Measurements from ENCODE around the gene KNCN.

The KNCN gene

GRCh38 chr1:46569116-46569515 is 17.7 kb upstream of the KNCN start:
- in situ Hi-C loops (cut with MboI; ENCODE audit: low sequenced_read_pairs): no loop called here

GRCh38 chr1:46568461-46568891 is 17.0 kb upstream of the KNCN start:
- in situ Hi-C loops (cut with MboI; ENCODE audit: low sequenced_read_pairs): no loop called here

GRCh38 chr1:46563341-46563740 is 11.9 kb upstream of the KNCN start:
- in situ Hi-C loops (cut with MboI; ENCODE audit: low sequenced_read_pairs): no loop called here

- in situ Hi-C loops (cut with MboI; ENCODE audit: low sequenced_read_pairs): no loop called here
These were observed 11.1 kb upstream of the KNCN start for GRCh38 chr1:46562498-46562897.

- in situ Hi-C loops (cut with MboI; ENCODE audit: low sequenced_read_pairs): no loop called here
These were observed 7.5 kb upstream of the KNCN start for GRCh38 chr1:46558966-46559365.

GRCh38 chr1:46558141-46558963 is 6.9 kb upstream of the KNCN start:
- in situ Hi-C loops (cut with MboI; ENCODE audit: low sequenced_read_pairs): no loop called here

GRCh38 chr1:46557403-46557802 is 6.0 kb upstream of the KNCN start:
- in situ Hi-C loops (cut with MboI; ENCODE audit: low sequenced_read_pairs): no loop called here

- in situ Hi-C loops (cut with MboI; ENCODE audit: low sequenced_read_pairs): no loop called here
These were observed 5.4 kb upstream of the KNCN start for GRCh38 chr1:46556822-46557221.

GRCh38 chr1:46555826-46556619 is 4.6 kb upstream of the KNCN start:
- in situ Hi-C loops (cut with MboI; ENCODE audit: low sequenced_read_pairs): no loop called here

GRCh38 chr1:46554597-46555381 is 3.3 kb upstream of the KNCN start:
- in situ Hi-C loops (cut with MboI; ENCODE audit: low sequenced_read_pairs): no loop called here

GRCh38 chr1:46554236-46554596 is 2.8 kb upstream of the KNCN start:
- in situ Hi-C loops (cut with MboI; ENCODE audit: low sequenced_read_pairs): no loop called here

GRCh38 chr1:46553506-46553905 is 2.1 kb upstream of the KNCN start:
- in situ Hi-C loops (cut with MboI; ENCODE audit: low sequenced_read_pairs): no loop called here

- in situ Hi-C loops (cut with MboI; ENCODE audit: low sequenced_read_pairs): no loop called here
These were observed 1.1 kb upstream of the KNCN start for GRCh38 chr1:46552357-46553237.

GRCh38 chr1:46550751-46551231 is 656 bp downstream of the KNCN start:
- in situ Hi-C loops (cut with MboI; ENCODE audit: low sequenced_read_pairs): no loop called here

GRCh38 chr1:46549697-46550681 is 1.5 kb downstream of the KNCN start:
- in situ Hi-C loops (cut with MboI; ENCODE audit: low sequenced_read_pairs): no loop called here

GRCh38 chr1:46547481-46548383 is 3.7 kb downstream of the KNCN start:
- in situ Hi-C loops (cut with MboI; ENCODE audit: low sequenced_read_pairs): no loop called here

- in situ Hi-C loops (cut with MboI; ENCODE audit: low sequenced_read_pairs): no loop called here
These were observed 5.2 kb downstream of the KNCN start for GRCh38 chr1:46546210-46546609.

- in situ Hi-C loops (cut with MboI; ENCODE audit: low sequenced_read_pairs): no loop called here
These were observed 5.7 kb downstream of the KNCN start for GRCh38 chr1:46545784-46546183.
